ENCODE measurements around the gene FLT3LG.
A peak's percentile ranks its signal among the peaks of the same experiment; 100 is the strongest.

DNA sequence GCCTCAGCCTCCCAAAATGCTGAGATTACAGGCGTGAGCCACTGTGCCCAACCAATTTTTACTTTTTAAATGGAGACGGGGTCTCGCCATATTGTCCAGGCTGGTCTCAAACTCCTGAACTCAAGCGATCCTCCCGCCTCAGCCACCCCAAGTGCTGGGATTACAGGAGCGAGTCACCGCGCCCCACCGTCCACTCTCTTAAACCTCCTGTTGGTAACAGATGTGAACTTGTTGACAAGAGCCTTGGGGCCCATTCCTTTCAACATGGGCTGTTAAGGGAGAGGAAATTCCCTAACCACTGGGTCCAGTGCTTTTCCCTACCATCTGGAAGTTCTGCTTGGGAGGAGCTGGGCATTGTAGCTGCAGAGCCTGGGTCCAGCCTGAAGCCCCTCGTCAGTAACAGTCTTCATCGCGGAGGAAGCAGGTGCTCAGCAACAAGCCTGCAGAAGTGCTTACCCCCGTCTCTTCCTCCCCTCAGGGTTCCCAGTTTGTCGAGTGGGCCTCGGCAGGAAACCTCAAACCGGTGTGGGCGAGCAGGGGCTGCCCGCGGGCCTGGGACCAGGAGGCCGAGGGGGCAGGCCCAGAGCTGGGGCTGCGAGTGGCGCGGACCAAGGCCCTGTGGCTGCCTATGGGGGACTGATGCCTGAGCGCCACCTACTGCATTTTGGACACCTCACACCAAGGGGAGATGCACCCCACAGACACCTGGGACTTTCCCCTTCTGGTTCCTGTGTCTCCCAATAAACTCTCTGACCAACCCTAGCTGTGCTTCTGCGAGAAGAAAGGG, 4.0 kb upstream of the FLT3LG start:
- TF ChIP-seq, protein P1, sequence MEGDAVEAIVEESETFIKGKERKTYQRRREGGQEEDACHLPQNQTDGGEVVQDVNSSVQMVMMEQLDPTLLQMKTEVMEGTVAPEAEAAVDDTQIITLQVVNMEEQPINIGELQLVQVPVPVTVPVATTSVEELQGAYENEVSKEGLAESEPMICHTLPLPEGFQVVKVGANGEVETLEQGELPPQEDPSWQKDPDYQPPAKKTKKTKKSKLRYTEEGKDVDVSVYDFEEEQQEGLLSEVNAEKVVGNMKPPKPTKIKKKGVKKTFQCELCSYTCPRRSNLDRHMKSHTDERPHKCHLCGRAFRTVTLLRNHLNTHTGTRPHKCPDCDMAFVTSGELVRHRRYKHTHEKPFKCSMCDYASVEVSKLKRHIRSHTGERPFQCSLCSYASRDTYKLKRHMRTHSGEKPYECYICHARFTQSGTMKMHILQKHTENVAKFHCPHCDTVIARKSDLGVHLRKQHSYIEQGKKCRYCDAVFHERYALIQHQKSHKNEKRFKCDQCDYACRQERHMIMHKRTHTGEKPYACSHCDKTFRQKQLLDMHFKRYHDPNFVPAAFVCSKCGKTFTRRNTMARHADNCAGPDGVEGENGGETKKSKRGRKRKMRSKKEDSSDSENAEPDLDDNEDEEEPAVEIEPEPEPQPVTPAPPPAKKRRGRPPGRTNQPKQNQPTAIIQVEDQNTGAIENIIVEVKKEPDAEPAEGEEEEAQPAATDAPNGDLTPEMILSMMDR (IDR thresholded peaks at IDR 0.05): 0 out of 2 replicates have a peak, but pooled peaks have one; percentile 6
- TF ChIP-seq ZFX (IDR thresholded peaks at IDR 0.05; ENCODE audit: borderline replicate concordance): no peak
